Activated CD4-positive, alpha-beta T cell treated with anti-CD3 and anti-CD28 coated beads for 4 hours (primary cell): ENCODE data around the gene CCDC59.
"Not testable (repeated sequence)": the region's sequence is repeated elsewhere in the genome, so short reads cannot be mapped to it uniquely, and the experiment has no call there.

Source experiments
- DNase-seq, 2 donors: peaks; one replicate each; pipeline ENCODE4 v3.0.0-alpha.2; 2020

The CCDC59 gene

GRCh38 chr12:82358200-82359114 lies at the start of gene CCDC59, which contains the start of gene METTL25:
TSS of gene CCDC59 (minus strand) at chr12:82358387. CDS start at chr12:82358376, 11 bp downstream.
TSS of gene METTL25 (plus strand) at chr12:82358529. CDS start at chr12:82358566, 37 bp downstream.
- DNase-seq = peak; percentile 97 to 98

GRCh38 chr12:82407481-82407880 lies 49.3 kb upstream of the CCDC59 start:
- no peak for DNase-seq

GRCh38 chr12:82406651-82407050 lies 48.5 kb upstream of the CCDC59 start:
- DNase-seq = no peak

- no peak for DNase-seq
These were observed 42.6 kb upstream of the CCDC59 start for GRCh38 chr12:82400819-82401218.

GRCh38 chr12:82398879-82399278 lies 40.7 kb upstream of the CCDC59 start:
- no peak for DNase-seq

GRCh38 chr12:82383930-82384552 lies 25.9 kb upstream of the CCDC59 start:
- no peak for DNase-seq

- no peak for DNase-seq
These were observed 20.8 kb upstream of the CCDC59 start for GRCh38 chr12:82378997-82379396.

- no peak for DNase-seq
These were observed 17.0 kb upstream of the CCDC59 start for GRCh38 chr12:82375201-82375600.

GRCh38 chr12:82366197-82366596 lies 8.0 kb upstream of the CCDC59 start:
- no peak for DNase-seq

GRCh38 chr12:82363990-82364389 lies 5.8 kb upstream of the CCDC59 start:
- DNase-seq = no peak

GRCh38 chr12:82361461-82361915 lies 3.3 kb upstream of the CCDC59 start:
- DNase-seq = no peak

GRCh38 chr12:82360834-82361233 lies 2.6 kb upstream of the CCDC59 start:
- not testable (repeated sequence) for DNase-seq

GRCh38 chr12:82359115-82359478 lies 910 bp upstream of the CCDC59 start:
- DNase-seq = peak in 1 of 2 donors; percentile 5

- no peak for DNase-seq
These were observed 365 bp downstream of the CCDC59 start for GRCh38 chr12:82357845-82358199.

GRCh38 chr12:82357340-82357739 lies 847 bp downstream of the CCDC59 start:
- no peak for DNase-seq

GRCh38 chr12:82351390-82351789 lies 6.8 kb downstream of the CCDC59 start:
- no peak for DNase-seq

GRCh38 chr12:82350161-82350560 lies 8.0 kb downstream of the CCDC59 start:
- no peak for DNase-seq

- no peak for DNase-seq
These were observed 28.7 kb downstream of the CCDC59 start for GRCh38 chr12:82329508-82329907.

GRCh38 chr12:82327861-82328260 lies 30.3 kb downstream of the CCDC59 start:
- no peak for DNase-seq

- DNase-seq = no peak
These were observed 31.2 kb downstream of the CCDC59 start for GRCh38 chr12:82326905-82327503.

- no peak for DNase-seq
These were observed 32.4 kb downstream of the CCDC59 start for GRCh38 chr12:82325540-82326336.

- no peak for DNase-seq
These were observed 38.9 kb downstream of the CCDC59 start for GRCh38 chr12:82319276-82319675.

GRCh38 chr12:82314406-82314892 lies 43.7 kb downstream of the CCDC59 start:
- no peak for DNase-seq
